GM13976 (cell line): ENCODE measurements around the gene ACSL1.
A peak's percentile ranks its signal among the peaks of the same experiment; 100 is the strongest.

ENCODE experiments used
- DNase-seq: peaks from one replicate; pipeline ENCODE4 v3.0.0; 2012; ENCODE audit warnings: low spot score
- in situ Hi-C: fragments of 300-500 bp; cut with MboI; formaldehyde crosslinking; loops from one replicate; pipeline ENCODE4 v1.12.0; 2022; ENCODE audit warnings: low sequenced_read_pairs, mixed read lengths, inconsistent platforms; ENCODE audit not compliant: unreplicated experiment
- TF ChIP-seq, protein P1 (sequence below): IDR thresholded peaks from 2 replicates; pipeline ENCODE4 v1.5.1; 2012; ENCODE audit warnings: borderline replicate concordance, mild to moderate bottlenecking; ENCODE audit not compliant: insufficient read depth; ENCODE audit errors: extremely low read depth, missing control alignments, control extremely low read depth

The ACSL1 gene

DNA sequence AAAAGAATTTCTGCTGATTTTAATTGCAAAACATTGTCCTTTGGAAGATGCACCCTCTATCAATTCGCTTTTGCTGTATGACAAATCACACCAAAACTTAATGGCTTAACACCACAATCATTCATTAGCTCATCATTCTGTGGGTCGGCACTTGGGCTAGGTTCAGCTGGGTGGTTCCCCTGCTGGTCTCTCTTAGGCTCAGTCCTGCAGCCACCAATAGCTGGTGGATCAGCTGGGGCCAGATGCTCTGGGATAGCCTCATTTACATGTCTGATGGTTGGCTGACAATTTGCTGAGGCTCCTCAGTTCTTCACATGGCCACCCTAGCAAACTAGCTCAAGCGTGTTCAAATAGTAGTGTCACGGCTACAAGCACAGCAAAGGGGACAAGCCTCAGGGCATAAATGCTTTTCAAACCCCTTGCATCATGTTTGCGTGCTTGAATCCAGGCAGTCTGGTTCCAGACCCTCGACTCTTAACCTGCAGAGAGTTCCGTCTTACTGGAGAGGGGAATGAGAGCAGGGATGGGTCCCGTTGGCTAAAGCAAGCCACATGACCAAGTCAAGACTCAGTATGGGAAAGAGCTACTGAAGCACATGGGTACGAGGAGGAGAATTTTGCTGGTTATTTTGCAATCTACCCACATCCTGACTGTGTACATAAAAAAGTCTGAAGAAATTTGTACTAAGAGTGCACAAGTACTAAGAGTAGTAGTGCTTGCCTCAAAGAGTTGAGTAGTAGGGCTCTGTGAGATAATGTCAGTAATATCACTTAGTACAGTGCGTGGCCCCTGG is 7.5 kb upstream of the ACSL1 start:
- in situ Hi-C loops, result no loop called here

DNA sequence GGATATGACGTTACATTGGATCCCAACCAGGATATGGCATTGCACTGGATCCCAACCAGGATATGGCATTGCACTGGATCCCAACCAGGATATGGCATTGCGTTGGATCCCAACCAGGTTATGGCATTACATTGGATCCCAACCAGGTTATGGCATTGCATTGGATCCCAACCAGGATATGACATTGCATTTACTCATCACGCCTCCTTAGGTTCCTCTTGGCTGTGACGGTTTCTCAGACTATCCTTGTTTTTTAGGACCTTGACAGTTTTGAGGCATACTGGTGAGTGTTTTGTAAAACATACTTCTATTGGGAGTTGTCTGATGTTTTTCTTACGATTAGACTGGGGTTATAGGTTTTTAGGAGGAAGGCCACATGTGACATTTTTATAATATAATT is 5.4 kb upstream of the ACSL1 start:
- in situ Hi-C loops, result no loop called here
- TF ChIP-seq, protein P1, sequence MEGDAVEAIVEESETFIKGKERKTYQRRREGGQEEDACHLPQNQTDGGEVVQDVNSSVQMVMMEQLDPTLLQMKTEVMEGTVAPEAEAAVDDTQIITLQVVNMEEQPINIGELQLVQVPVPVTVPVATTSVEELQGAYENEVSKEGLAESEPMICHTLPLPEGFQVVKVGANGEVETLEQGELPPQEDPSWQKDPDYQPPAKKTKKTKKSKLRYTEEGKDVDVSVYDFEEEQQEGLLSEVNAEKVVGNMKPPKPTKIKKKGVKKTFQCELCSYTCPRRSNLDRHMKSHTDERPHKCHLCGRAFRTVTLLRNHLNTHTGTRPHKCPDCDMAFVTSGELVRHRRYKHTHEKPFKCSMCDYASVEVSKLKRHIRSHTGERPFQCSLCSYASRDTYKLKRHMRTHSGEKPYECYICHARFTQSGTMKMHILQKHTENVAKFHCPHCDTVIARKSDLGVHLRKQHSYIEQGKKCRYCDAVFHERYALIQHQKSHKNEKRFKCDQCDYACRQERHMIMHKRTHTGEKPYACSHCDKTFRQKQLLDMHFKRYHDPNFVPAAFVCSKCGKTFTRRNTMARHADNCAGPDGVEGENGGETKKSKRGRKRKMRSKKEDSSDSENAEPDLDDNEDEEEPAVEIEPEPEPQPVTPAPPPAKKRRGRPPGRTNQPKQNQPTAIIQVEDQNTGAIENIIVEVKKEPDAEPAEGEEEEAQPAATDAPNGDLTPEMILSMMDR, result no peak
- DNase-seq, result no peak

More for the DNA sequence above, 7.5 kb upstream of the ACSL1 start:
- no peak for DNase-seq
- TF ChIP-seq, protein P1, result no peak

DNA sequence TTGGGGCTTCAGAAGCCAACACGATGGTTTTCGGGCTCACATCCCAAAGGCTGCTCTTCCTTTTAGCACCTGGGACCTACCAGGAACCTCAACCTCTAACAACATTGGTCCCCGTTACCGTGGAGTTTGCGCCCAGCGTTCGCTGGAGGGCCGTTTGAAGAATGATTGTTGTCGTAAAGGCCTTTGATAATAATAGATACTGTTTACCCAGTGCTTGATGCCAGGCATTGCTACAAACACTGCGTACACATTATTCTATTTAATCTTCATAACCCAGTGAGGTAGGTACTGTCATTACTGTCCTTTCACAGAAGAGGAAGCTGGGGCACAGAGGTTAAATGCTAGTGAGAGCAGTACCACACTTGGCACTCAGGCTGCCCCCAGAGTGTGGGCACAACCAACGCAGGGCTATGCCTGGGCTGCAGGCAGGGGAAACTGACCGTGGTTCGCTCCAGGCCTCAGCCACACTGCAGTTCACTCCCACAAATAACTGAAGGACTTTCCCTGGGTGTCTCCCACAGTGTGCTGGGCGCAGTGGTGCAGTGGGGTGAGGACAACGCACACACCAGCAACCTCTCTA is 1.0 kb upstream of the ACSL1 start:
- TF ChIP-seq, protein P1, result no peak
- in situ Hi-C loops, result no loop called here
- DNase-seq, result no peak

DNA sequence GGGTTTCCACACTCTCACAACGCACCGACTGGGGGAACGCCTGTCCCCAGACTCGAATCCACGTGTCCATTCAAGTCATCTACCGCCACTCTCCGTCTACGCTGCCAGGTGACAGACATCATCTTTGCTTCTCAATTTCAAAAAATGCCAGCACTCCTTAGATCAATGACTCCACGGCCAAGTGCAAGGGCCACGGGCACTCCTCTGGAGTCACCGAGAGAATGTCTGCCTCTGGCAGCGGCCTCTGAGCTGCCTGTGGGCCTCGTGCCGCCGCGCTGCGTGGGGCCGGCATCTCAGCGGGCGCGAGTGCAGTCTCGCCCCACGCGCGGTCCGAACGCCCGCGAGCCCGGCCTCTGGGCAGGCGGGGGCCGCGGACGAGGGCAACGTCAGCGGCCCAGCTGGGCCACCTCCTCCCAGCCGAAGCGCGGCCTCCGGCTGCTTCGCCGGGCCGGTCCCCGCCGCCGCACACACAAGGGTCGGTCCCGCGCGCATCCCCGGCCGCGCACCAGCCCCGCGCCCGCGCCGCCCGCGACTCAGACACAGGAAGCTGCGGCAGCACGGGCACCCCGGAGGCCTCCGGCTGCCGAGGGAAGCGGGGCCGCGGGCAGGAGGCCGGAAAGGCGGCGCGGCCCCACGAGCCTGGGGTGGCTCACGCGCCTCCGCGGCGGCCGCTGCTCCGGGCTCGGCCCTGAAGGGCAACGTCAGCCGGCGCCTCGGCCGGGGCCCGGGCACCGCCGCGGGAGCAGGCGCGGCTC is 450 bp downstream of the ACSL1 start:
- peak; percentile 58 for DNase-seq
- in situ Hi-C loops, result no loop called here
- TF ChIP-seq, protein P1, result no peak

DNA sequence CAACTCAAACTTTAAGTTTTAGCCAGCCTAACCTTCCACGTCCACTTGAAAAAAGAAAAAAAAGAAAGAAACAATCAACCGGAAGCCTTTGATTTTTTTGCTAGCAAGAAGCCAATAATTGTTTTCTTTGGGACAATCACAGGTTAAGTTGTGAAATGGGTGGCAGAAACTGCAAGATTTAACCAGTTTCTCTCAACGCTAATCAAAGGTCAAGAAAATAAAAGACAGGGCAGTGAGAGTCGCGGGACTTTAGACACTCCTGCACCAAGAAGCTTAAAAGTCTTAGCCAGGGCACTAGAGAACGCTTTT is 1.0 kb downstream of the ACSL1 start:
- in situ Hi-C loops, result no loop called here
- TF ChIP-seq, protein P1, result no peak
- no peak for DNase-seq

DNA sequence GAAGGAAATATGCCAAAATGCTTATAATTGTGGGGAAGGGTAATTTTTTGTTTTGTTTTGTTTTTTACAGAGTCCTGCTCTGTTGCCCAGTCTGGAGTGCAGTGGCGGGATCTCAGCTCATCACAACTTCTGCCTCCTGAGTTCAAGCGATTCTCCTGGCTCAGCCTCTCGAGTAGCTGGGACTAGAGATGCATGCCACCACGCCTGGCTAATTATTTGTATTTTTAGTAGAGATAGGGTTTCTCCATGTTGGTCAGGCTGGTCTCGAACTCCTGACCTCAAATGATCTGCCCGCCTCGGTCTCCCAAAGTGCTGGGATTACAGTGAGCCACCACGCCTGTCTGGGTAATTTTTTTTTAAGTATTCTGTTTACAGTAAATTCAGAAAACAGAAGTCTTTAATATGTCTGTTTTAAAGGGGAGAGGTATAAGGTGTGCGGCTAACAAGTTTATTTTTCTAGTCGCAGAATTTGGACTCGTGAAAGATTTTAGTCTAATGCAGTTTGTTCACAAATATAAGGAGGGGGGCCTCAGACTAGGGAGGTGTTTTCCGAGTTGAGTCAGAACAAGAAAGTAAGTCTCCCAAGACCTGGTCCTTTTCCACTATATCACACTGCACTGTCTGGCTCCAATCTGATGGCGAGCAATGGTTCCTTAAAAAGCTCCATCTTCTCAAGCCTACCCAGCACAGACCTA is 1.5 kb downstream of the ACSL1 start:
- TF ChIP-seq, protein P1, result no peak
- in situ Hi-C loops, result no loop called here
- peak; percentile 58 for DNase-seq
